WERI-Rb-1 (cell line): ENCODE data around the gene SHROOM1.

Source experiments
- DNase-seq: peaks from one replicate; pipeline ENCODE4 v3.0.0-alpha.2; 2020
- H3K27ac ChIP-seq: fragments of 250-450 bp; sonication (Bioruptor Pico); 2 replicates; pipeline ENCODE4 v1.5.1; 2020; ENCODE audit warnings: mild to moderate bottlenecking, moderate library complexity
- H3K27me3 ChIP-seq: fragments of 250-450 bp; sonication (Bioruptor Pico); 2 replicates; pipeline ENCODE4 v1.5.1; 2021; ENCODE audit warnings: mild to moderate bottlenecking, low read depth, moderate library complexity; ENCODE audit not compliant: insufficient read depth, severe bottlenecking
- H3K36me3 ChIP-seq: fragments of 250-450 bp; sonication (Bioruptor Pico); 2 replicates; pipeline ENCODE4 v1.5.1; 2020; ENCODE audit warnings: mild to moderate bottlenecking, moderate library complexity
- H3K4me3 ChIP-seq: 2 replicates; pipeline ENCODE4 v1.5.1; 2011; ENCODE audit warnings: low read depth, mild to moderate bottlenecking, control low read depth, low read length
- H3K9me3 ChIP-seq: fragments of 250-450 bp; sonication (Bioruptor Pico); 2 replicates; pipeline ENCODE4 v1.5.1; 2021; ENCODE audit warnings: mild to moderate bottlenecking, moderate library complexity; ENCODE audit not compliant: severe bottlenecking
- TF ChIP-seq, protein P1 (sequence below): IDR thresholded peaks from 2 replicates; pipeline ENCODE4 v1.5.1; 2011; ENCODE audit warnings: low read depth, mild to moderate bottlenecking, control low read depth, inconsistent platforms, low read length

Gene SHROOM1

GRCh38 chr5:132799392-132799791 is 31.1 kb downstream of the SHROOM1 start:
- H3K9me3 ChIP-seq: no peaks in the 10 kb centered on the region
- no peak for DNase-seq
- H3K4me3 ChIP-seq: no peak overlapping the region
- TF ChIP-seq, protein P1, sequence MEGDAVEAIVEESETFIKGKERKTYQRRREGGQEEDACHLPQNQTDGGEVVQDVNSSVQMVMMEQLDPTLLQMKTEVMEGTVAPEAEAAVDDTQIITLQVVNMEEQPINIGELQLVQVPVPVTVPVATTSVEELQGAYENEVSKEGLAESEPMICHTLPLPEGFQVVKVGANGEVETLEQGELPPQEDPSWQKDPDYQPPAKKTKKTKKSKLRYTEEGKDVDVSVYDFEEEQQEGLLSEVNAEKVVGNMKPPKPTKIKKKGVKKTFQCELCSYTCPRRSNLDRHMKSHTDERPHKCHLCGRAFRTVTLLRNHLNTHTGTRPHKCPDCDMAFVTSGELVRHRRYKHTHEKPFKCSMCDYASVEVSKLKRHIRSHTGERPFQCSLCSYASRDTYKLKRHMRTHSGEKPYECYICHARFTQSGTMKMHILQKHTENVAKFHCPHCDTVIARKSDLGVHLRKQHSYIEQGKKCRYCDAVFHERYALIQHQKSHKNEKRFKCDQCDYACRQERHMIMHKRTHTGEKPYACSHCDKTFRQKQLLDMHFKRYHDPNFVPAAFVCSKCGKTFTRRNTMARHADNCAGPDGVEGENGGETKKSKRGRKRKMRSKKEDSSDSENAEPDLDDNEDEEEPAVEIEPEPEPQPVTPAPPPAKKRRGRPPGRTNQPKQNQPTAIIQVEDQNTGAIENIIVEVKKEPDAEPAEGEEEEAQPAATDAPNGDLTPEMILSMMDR: no peak
- no peaks in the 10 kb centered on the region for H3K27me3 ChIP-seq
- no peaks in the 10 kb centered on the region for H3K36me3 ChIP-seq
- no peak overlapping the region for H3K27ac ChIP-seq

GRCh38 chr5:132797651-132798050 is 32.8 kb downstream of the SHROOM1 start:
- no peak overlapping the region for H3K27ac ChIP-seq
- TF ChIP-seq, protein P1: no peak
- H3K27me3 ChIP-seq: no peaks in the 10 kb centered on the region
- no peak overlapping the region for H3K4me3 ChIP-seq
- no peak for DNase-seq
- no peaks in the 10 kb centered on the region for H3K9me3 ChIP-seq
- no peaks in the 10 kb centered on the region for H3K36me3 ChIP-seq

DNA sequence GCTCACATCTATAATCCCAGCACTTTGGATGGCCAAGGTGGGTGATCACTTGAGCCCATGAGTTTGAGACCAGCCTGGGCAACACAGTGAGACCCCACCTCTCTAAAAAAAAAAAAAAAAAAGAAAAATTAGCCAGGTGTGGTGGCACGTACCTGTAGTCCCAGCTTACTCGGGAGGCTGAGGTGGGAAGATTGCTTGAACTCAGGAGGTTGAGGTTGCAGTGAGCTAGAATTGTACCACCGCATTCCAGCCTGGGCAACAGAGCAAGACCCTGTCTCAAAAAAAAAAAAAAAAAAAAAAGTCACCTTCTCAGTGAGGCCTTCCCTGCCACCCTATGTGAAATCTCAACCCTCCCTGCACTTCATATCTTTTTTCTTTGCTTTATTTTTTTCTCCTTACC is 39.4 kb downstream of the SHROOM1 start:
- Histone ChIP-seq H3K27ac (no peak overlapping the region), H3K4me3 (no peak overlapping the region), H3K27me3 (no peaks in the 10 kb centered on the region), H3K9me3 (peaks cover 4% of the 10 kb centered on the region), H3K36me3 (no peaks in the 10 kb centered on the region)
- no peak for DNase-seq
- TF ChIP-seq, protein P1: no peak

- DNase-seq: no peak
- H3K36me3 ChIP-seq: no peaks in the 10 kb centered on the region
- TF ChIP-seq, protein P1: no peak
- no peak overlapping the region for H3K4me3 ChIP-seq
- H3K9me3 ChIP-seq: peaks cover 4% of the 10 kb centered on the region
- no peak overlapping the region for H3K27ac ChIP-seq
- H3K27me3 ChIP-seq: no peaks in the 10 kb centered on the region
Observed at GRCh38 chr5:132790201-132790865, 40.1 kb downstream of the SHROOM1 start.

DNA sequence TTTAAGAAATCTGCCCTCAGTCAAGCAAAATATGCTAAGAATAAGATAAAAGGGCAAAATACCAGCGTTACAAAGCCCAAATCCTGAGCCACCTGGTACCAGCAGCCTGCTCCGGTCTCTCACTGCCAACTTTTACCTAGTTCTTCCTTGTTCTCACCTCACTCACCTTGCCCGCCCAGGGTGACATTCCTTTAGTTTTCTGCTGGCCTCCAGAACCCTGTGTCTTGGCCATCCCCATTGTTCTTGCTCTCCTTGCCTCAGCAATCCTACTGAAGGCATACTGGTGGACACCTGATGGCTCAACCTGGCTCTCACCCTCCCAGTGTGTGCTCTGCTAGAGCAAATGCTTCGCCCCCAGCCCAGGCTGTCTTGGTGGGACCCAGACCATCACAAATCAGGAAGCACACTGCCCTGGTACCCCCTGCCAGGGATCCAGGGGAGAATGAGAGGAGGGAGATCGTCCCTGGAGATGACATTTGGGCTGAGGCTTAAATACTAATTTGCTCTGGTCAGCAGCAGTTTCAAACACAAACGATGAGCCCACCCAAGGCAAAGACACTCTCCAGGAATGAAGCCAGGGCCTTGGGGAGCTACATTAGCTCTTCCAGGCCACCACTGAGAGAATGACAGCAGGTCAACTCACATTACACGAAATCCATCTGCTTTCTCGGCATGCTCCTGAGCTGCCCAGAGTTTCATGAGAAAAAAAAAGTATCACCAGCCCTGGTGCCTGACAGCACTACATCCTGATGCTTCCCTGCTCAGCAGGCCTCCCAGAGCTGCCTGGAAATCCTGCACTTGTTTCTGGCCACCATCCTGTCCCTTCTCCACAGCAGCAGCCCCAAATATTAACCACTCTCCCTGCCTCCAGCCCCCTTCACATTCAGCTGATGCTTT is 41.2 kb downstream of the SHROOM1 start:
- Histone ChIP-seq H3K4me3 (no peak overlapping the region), H3K9me3 (peaks cover 4% of the 10 kb centered on the region), H3K27me3 (no peaks in the 10 kb centered on the region), H3K36me3 (no peaks in the 10 kb centered on the region), H3K27ac (no peak overlapping the region)
- TF ChIP-seq, protein P1: no peak
- no peak for DNase-seq
